Airway epithelial cell (primary cell): ENCODE data around the gene PGLYRP4. TPM values are rescaled to one million over a fixed set of nuclear protein-coding genes. Genes with fewer than 3 reads are reported as not detected.

Experiments
- total RNA-seq: library from RNA; depleted of rRNA; stranded (reverse); fragments of >200 nt; gene quantifications from 2 replicates; pipeline ENCODE4 v1.2.3, GENCODE V29; 2015

The PGLYRP4 gene, protein sequence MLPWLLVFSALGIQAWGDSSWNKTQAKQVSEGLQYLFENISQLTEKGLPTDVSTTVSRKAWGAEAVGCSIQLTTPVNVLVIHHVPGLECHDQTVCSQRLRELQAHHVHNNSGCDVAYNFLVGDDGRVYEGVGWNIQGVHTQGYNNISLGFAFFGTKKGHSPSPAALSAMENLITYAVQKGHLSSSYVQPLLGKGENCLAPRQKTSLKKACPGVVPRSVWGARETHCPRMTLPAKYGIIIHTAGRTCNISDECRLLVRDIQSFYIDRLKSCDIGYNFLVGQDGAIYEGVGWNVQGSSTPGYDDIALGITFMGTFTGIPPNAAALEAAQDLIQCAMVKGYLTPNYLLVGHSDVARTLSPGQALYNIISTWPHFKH
- total RNA-seq, result 3.5 and 10.7 TPM in 2 replicates

DNA sequence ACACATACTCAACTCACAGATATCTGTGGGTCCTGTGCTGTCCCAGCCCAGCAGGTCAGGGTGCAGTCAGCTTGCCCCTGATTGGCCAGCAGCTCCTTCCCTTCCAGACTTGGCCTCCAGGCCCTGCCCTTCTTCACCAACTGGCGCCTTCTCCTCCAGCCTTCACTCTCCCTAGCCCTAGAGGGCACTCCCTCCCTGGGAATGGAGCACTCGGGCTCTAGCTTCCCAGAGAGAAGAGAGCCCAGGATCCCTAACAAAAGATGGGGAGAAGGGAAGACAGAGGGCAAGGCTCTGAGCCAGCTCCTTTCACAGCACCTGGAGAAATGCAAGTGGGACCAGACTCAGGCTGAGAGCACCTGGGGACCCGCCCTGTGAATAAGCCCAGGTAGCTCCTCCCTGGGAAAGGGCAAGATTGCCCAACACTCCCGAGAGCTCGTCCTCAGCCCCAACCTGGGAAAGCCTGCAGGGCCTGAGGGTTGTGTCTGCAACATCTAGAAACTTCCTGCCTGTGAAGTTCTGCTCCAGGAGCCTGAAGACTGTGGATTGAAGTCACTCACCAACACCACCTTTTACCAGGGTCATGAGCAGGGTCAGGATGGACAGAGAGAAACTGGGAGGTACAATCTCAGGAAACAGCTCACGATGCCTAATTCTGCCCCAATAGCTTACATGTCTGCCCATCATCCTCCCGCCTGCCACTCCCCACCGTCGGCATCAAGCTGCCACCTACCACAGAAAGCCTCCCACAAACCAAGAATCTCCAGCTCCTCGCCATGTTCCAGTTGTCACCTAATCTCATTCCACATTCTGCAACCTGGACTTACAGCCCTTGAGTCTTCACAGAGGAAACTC, at the start of gene PGLYRP4:
PGLYRP4 (minus strand) TSS at position 331 of the 852 bp plus-strand sequence. CDS start 909 bp downstream, outside the sequence.

GRCh38 chr1:153390938-153391710, 42.5 kb upstream of the PGLYRP4 start, which contains the start of gene S100A8:
S100A8 (minus strand) TSS chr1:153391073; CDS start chr1:153390535, 538 bp downstream.

DNA sequence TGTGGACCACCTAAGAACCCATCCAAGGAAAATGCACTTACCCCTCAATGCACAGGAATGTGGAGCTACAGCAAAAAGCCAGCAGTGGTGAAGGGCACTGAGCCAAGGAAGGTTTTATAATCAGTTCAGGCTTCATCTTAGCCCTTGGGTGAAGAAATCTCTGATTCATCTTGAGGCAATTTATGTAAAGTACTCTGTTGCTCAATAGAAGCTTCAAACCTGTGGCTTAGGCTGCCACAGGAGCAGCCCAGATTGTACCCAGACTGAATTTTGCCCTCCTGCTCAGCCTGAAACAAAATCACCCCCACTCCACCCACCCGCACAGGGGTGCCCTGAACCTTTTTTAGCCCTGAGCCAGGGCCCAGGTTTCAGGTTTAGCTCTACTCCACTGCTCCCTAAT, 26.9 kb upstream of the PGLYRP4 start, which contains the start of gene S100A12:
S100A12 (minus strand) TSS at position 111 of the 400 bp plus-strand sequence. CDS start 1,029 bp downstream, outside the sequence.

DNA sequence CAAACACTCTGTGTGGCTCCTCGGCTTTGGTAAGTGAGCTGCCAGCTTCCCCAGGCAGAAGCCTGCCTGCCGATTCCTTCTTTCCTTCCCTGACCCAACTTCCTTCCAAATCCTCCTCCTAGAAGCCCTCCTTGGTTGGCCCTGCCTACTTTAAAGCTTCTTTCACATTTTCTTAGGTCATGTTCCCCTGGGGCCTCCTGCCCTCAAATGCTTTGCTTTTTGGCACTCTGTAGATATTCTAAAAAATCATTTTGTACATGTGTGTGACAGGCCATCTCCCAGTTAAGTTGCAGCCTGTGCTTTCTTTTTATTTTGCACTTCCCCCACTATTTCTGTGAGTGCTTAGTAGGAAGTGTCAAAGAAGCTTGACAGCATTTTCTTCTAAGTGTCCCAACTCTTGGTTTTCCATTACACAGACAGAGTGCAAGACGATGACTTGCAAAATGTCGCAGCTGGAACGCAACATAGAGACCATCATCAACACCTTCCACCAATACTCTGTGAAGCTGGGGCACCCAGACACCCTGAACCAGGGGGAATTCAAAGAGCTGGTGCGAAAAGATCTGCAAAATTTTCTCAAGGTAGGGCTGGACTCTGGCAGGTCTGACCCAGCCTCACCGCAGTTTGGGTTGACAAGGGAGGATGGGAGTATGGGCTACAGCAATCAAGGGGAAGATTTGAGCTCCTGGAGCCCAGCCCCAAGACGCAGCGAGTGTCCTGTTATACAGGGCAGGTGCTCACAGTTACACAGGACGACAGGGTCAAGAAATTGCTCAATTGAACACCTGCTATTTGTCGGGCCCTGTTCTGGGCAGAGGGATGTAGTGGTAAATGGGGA, 9.4 kb upstream of the PGLYRP4 start, which contains the start of gene S100A9:
S100A9 (plus strand) TSS at position 2 of the 838 bp plus-strand sequence; CDS start at position 432, 430 bp downstream.

GRCh38 chr1:153312570-153313186, 36.0 kb downstream of the PGLYRP4 start, which contains the start of gene PGLYRP3:
PGLYRP3 (minus strand) TSS chr1:153312952; CDS start chr1:153310665, 2,287 bp downstream.

Other genes with a start within 250 kb of the PGLYRP4 start
- gene SPRR2F, start 235.3 kb downstream of the PGLYRP4 start, total RNA-seq, result 0.28 TPM in 1 of 2 replicates, not detected in the other
- gene SPRR2G, start 198.0 kb downstream of the PGLYRP4 start, total RNA-seq, result not detected in 2 replicates
- gene LELP1, start 145.4 kb downstream of the PGLYRP4 start, total RNA-seq, result not detected in 2 replicates
- gene PRR9, start 131.3 kb downstream of the PGLYRP4 start, total RNA-seq, result not detected in 2 replicates
- not detected in 2 replicates for gene LORICRIN, start 89.2 kb downstream of the PGLYRP4 start, total RNA-seq
- gene PGLYRP3, start 35.9 kb downstream of the PGLYRP4 start, total RNA-seq, result 2.5 and 6.0 TPM in 2 replicates
- gene S100A9, start 9.0 kb upstream of the PGLYRP4 start, total RNA-seq, result 4,961 and 5,057 TPM in 2 replicates
- 4.7 and 5.3 TPM in 2 replicates for gene S100A12, start 26.8 kb upstream of the PGLYRP4 start, total RNA-seq
- 1,254 and 1,417 TPM in 2 replicates for gene S100A8, start 42.2 kb upstream of the PGLYRP4 start, total RNA-seq
- not detected in 2 replicates for gene S100A7A, start 67.7 kb upstream of the PGLYRP4 start, total RNA-seq
- gene S100A7, start 111.8 kb upstream of the PGLYRP4 start, total RNA-seq, result 0.42 and 3.5 TPM in 2 replicates
- gene S100A6, start 187.2 kb upstream of the PGLYRP4 start, total RNA-seq, result 2,657 and 2,815 TPM in 2 replicates
- gene S100A5, start 192.1 kb upstream of the PGLYRP4 start, total RNA-seq, result 0.49 TPM in 1 of 2 replicates, not detected in the other
- 45.3 and 57.0 TPM in 2 replicates for gene S100A4, start 197.0 kb upstream of the PGLYRP4 start, total RNA-seq
- gene S100A3, start 200.4 kb upstream of the PGLYRP4 start, total RNA-seq, result 4.6 and 9.0 TPM in 2 replicates
- 5,324 and 7,203 TPM in 2 replicates for gene S100A2, start 217.0 kb upstream of the PGLYRP4 start, total RNA-seq